HG03565 (cell line): ENCODE data around the gene KNL1.
A peak's percentile ranks its signal among the peaks of the same experiment; 100 is the strongest.
"Not testable (repeated sequence)": the region's sequence is repeated elsewhere in the genome, so short reads cannot be mapped to it uniquely, and the experiment has no call there.

Experiments
- ATAC-seq: cut with Tn5 transposase; IDR thresholded peaks from one replicate; pipeline ENCODE4 v1.9.1; 2021; ENCODE audit warnings: mild to moderate bottlenecking, moderate library complexity; ENCODE audit not compliant: unreplicated experiment

KNL1 gene

DNA sequence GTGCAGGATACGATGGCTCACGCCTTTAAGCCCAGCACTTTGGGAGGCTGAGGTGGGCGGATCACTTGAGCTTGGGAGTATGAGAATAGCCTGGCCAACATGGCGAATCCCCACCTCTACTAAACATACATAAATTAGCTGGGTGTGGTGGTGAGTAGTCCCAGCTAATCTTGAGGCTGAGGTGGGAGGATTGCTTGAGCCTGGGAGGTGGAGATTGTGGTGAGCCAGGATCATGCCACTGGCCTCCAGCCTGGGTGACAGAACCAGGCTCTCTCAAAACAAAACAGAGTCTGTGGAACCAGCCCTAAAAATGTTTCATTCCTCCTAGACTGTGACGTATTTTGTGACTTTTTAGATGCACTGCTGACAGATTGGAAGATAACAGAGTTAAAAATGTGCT lies 66.6 kb downstream of the KNL1 start:
- ATAC-seq, result no peak

DNA sequence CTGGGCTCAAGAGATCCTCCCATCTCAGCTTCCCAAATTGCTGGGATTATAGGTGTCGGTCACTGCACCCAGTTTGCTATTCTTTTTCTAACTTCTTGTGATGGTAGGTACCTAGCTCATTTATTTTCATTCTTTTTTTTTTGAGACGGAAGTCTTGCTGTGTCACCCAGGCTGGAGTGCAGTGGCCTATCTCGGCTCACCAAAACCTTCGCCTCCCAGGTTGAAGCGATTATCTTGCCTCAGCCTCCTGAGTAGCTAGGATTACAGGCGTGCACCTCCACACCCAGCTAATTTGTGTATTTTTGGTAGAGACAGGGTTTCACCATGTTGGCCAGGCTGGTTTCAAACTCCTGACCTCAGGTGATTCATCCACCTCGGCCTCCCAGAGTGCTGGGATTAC lies 70.9 kb downstream of the KNL1 start:
- no peak for ATAC-seq

DNA sequence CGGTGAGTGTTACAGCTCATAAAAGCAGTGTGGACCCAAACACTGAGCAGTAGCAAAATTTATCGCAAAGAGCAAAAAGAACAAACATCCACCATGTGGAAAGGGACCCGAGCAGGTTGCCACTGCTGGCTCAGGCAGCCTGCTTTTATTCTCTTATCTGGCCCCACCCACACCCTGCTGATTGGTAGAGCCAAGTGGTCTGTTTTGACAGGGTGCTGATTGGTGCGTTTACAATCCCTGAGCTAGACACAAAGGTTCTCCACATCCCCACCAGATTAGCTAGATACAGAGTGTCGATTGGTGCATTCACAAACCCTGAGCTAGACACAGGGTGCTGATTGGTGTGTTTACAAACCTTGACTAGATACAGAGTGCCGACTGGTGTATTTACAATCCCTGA lies 82.2 kb downstream of the KNL1 start:
- not testable (repeated sequence) for ATAC-seq

GRCh38 chr15:40676906-40677305 lies 82.9 kb downstream of the KNL1 start:
- not testable (repeated sequence) for ATAC-seq

GRCh38 chr15:40680151-40680550 lies 86.1 kb downstream of the KNL1 start:
- no peak for ATAC-seq

GRCh38 chr15:40680959-40681358 lies 86.9 kb downstream of the KNL1 start:
- not testable (repeated sequence) for ATAC-seq

- no peak for ATAC-seq
Observed at GRCh38 chr15:40684381-40684780, 90.3 kb downstream of the KNL1 start.

- no peak for ATAC-seq
Observed at GRCh38 chr15:40685376-40685775, 91.3 kb downstream of the KNL1 start.

DNA sequence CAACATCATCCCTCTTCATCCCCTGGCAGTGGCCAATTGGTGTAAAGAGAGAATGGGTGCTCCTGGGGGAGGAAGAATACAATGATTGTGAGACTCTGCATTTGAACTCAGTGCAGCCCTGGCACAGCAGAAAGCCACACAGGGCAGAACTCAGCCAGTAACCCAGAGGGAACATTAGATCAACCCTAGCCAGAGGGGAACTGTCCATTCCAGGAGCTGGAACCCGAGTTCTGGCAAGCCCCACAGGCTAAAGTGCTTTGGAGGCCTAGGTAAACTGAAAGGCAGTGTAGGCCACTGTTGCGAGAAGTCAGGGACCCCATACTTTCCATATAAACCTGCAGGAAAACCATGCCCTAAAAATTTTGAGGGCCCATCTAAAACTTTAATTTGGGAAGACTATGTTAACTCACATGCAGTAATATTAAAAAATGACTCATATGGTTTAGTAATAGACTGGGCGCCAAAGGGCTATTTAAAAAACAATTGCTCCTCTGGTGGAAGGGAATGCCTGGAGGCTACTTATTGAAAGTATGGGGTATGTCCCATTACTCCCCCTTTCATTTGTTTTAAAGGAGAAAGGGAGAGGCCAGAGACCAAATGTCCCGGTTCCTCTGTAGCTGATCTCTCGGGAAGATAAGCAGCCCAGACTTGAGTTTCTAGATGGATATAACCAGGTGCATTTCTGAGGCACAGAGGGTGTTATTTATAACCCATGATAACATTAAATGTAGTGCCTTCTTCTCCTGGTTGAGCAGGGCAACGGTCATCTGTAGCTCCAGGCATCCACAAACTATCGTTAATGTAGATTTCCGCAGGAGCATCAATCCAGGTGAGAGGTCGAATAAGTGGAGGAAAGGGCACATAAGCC lies 95.1 kb downstream of the KNL1 start:
- ATAC-seq, result no peak

DNA sequence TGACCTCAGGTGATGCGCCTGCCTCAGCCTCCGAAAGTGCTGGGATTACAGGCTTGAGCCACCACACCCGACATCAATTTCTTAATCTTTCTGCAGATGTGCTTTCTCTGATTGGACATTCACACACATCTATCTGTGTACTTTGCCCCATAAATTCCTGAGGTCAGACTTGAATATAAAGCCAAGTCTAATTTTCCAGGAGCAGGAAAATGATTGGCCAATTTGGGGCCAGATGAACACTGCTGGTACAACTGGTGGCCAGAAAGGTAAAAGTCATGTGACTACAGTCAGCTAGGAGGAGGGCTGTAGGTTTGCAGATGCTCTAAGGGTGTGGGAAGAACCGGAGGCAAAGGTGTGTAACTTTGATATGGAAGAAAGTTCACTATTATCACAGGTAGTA lies 97.7 kb downstream of the KNL1 start:
- ATAC-seq, result no peak

- no peak for ATAC-seq
Observed at GRCh38 chr15:40693904-40694687, 100.0 kb downstream of the KNL1 start.

GRCh38 chr15:40694688-40695468 lies 100.8 kb downstream of the KNL1 start, which contains the start of gene RAD51:
RAD51 (plus strand) TSS chr15:40695174; CDS start chr15:40698759, 3,585 bp downstream.
- ATAC-seq, result peak; percentile 76

- ATAC-seq, result peak; percentile 8
Observed at GRCh38 chr15:40695469-40695890, 101.4 kb downstream of the KNL1 start.

GRCh38 chr15:40696228-40696627 lies 102.2 kb downstream of the KNL1 start:
- no peak for ATAC-seq

GRCh38 chr15:40697916-40698315 lies 103.9 kb downstream of the KNL1 start:
- no peak for ATAC-seq

- ATAC-seq, result no peak
Observed at GRCh38 chr15:40702077-40702476, 108.0 kb downstream of the KNL1 start.

- no peak for ATAC-seq
Observed at GRCh38 chr15:40706121-40706520, 112.1 kb downstream of the KNL1 start.
